SKM-1 treated with dmso at 0.1 percent for 144 hours (cell line): ENCODE data around the gene MOSPD3.
"Not testable (repeated sequence)": the region's sequence is repeated elsewhere in the genome, so short reads cannot be mapped to it uniquely, and the experiment has no call there.

Source experiments
- DNase-seq: peaks from one replicate; lab custom pipeline; 2025; ENCODE audit not compliant: unreplicated experiment; lab: John Stamatoyannopoulos, UW

Gene MOSPD3

DNA sequence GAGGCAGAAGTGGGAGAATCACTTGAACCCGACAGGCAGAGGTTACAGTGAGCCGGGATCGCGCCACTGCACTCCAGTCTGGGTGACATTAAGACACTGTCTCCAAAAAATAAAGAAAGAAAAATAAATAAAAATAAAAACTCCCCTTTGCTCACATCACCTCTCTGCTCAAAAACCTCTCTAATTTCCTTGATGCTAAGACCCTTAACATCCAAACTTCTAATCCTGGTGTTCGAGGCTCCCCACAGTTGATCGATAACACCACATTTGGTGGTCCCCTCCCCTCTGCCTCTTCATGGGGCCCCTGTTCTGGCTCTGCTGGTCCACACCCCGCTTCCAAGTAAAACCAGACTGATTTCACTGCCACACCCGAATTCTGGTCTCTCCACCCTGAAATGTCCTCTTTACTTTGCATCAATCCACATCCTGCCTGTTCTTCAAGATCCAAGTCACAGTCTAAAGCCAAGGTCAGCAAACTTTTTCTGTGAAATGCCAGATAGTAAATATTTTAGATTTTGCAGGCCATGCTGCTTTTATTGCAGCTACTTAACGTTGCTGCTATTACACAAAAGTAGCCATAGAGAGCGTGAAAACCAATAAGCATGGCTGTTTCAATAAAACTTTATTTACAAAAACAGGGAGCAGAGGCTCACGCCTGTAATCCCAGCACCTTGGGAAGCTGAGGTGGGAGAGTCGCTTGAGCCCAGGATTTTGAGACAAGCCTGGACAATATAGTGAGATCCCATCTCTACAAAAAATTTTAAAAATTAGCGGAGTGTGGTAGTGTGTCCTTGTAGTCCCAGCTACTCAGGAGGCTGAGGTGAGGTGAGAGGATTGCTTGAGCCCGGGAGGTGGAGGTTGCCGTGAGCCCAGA lies 11.8 kb downstream of the MOSPD3 start:
- no peak for DNase-seq

GRCh38 chr7:100626055-100626454 lies 13.7 kb downstream of the MOSPD3 start:
- no peak for DNase-seq

GRCh38 chr7:100626530-100627237 lies 14.3 kb downstream of the MOSPD3 start:
- peak; percentile 26 for DNase-seq

DNA sequence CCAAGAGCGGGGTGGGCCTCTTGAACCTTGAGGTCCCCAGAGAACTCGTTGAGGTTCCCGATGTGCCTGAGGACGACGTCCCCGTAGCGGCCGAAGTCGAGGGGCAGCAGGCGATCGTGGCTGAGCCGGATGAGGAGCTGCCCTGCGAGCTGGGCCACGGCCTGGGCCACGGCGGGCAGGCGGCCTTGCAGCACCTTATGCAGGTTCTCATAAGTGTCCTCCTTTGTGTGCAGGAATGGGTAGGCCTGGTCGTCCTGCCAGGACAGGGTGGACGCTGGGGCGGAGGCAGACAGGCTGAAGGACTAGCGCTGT lies 14.9 kb downstream of the MOSPD3 start:
- no peak for DNase-seq

DNA sequence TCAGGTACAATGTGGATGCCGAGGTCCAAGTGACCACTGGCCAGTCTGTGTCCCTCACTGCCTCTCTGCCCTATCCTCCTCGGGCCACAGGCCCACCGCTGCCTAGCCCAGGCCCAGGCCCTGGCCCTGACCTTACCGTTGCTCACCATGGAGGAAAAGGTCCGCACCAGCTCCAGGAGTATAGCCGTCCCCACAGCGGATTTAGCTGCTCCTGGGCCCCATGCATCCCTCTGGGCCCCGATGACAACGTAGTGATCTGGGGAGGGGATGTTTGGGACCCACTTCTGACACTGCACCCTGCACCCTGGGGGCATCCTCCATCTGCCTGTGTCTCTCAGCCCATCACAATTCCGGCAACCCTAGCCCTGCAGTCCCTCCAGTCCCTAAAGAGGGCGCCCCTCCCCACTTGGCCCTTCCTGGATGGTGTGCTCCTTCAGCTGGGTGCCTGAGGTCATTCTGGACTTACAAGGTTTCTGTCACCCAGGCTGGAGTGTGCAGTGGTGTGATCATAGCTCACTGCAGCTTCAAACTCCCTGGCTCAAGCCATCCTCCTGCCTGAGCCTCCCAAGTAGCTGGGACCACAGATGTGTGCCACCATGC lies 16.9 kb downstream of the MOSPD3 start:
- DNase-seq: peak; percentile 45

GRCh38 chr7:100630066-100630465 lies 17.7 kb downstream of the MOSPD3 start:
- no peak for DNase-seq

DNA sequence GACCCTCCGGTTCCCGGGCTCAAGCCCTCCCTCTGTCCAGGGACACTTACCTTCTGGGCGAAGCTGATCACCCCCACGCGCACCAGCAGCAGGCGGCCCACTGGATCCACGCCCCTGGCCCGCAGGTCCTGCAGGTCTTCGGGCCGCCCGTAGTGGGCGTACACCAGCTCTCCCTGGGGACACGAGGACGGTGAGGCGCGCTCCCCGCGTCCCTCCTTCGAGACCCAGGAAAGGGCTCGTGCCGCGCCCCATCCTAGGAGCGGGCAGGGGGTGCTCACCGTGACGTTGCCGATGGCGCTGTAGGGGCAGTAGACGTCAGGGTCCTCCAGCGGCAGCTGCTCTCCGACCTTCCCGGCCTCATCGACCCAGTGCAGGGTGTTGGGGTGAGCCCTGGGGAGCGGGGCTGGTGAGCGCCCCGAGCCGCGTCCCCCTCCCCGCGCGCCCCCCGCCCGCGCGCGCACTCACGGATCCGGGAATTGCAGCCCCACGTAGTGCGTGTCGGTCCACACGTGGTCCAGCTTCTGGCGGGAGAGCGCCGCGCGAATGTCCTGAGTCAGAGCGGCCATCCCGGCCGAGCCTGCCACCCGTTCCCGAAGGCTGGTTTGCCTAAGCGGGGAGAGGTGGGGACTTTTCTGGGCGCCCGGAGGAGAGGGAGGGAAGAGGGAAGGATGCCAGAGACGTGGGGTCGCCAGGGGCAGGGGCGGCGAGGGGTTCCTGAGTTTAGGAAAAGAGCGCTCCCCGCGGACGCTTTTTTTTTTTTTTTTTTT lies 20.8 kb downstream of the MOSPD3 start:
- peak; percentile 40 for DNase-seq

GRCh38 chr7:100639995-100640516 lies 27.7 kb downstream of the MOSPD3 start:
- no peak for DNase-seq

- no peak for DNase-seq
Measured at GRCh38 chr7:100640517-100641440, 28.4 kb downstream of the MOSPD3 start.

DNA sequence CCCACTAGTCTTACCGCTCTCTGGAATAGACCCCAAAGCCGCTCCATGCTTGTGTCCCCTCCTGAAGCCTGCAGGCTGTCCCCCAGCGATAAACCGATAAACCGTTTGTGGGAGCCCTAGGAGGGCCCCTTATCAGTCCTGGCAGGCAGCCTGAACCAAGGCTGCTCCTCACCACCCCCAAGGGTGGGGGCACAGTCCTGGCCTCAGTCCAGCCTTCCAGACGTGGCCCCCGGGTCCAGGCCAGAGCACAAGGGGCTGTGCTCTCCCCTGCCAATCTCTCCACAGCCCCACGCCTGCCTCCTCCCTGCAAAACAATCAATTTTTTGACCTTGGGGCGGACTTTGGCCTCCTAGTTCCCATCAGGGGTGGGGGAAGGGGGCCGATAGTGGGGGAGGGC lies 29.1 kb downstream of the MOSPD3 start, which contains the start of gene TFR2:
Gene TFR2, minus strand, starts transcription at position 90 of the 397 bp plus-strand sequence. Its CDS starts 43 bp downstream, at position 47.
- DNase-seq: no peak

GRCh38 chr7:100641860-100642533 lies 29.7 kb downstream of the MOSPD3 start:
- DNase-seq: no peak

DNA sequence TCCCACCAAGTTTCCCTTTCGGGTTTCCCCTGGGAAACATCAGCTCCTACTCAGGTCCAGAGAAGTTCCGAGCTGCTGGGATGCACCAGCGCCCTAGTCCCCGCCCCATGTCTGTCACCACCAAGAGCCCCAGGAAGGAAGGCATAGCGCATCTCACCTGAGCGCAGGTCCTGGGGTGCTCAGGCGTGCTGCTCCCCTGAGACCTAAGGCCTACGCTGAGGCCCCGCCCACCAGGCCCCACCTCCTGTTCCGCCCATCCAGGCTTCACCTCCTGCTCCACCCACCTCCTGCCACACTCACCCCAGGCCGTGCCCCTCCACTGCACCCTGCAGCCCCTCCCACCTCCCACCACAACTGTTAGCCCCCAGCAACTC lies 30.2 kb downstream of the MOSPD3 start:
- no peak for DNase-seq

DNA sequence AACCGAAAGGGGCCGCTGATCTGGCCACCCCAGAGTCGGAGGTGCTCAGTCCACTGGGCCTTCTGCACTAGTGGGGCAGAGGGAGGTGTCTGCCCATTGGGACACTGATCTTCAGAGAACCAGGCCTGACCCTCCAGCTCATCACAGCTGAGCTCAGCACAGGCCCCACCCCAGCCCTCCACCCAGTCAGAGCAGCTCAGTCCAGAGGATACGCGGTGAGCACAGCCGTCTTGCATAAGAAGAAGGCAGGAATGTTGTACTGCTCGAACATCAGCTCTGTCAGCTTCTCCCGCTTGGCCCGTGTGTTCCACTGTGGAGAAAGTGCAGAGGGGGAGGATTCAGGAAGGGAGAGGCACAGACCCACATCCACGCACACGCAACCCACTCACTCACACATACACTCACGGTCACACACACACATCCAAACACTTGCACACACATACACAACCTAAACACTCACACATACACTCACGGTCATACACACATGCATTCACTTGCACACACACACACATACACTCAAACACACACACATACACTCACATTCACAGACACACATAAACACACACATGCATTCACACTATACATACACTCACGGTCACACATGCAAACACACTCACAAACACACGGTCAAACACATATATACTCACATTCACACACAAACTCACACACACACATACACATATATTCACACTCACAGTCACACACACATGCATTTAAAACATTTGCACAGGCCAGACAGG lies 37.7 kb downstream of the MOSPD3 start:
- DNase-seq: no peak

- no peak for DNase-seq
Measured at GRCh38 chr7:100654908-100655831, 42.8 kb downstream of the MOSPD3 start.

GRCh38 chr7:100655908-100656674 lies 43.8 kb downstream of the MOSPD3 start, which contains the start of gene ACTL6B:
ACTL6B (minus strand) TSS chr7:100656448; CDS start chr7:100656354, 94 bp downstream.
- no peak for DNase-seq

GRCh38 chr7:100662194-100662776 lies 49.9 kb downstream of the MOSPD3 start:
- DNase-seq: not testable (repeated sequence)
